NB4 (cell line): ENCODE results near the gene PRSS35.

Source experiments
- CTCF ChIP-seq: IDR thresholded peaks from one replicate; pipeline ENCODE4 v1.5.1; 2012; ENCODE audit warnings: low read depth, low read length
- MYC ChIP-seq: IDR thresholded peaks from 2 replicates; pipeline ENCODE4 v1.6.1; 2011; ENCODE audit warnings: low read depth, low read length

- TF ChIP-seq CTCF = no peak
- TF ChIP-seq MYC = no peak
Observed at GRCh38 chr6:83510791-83511190, 1.5 kb upstream of the PRSS35 start.
